Measurements from ENCODE around the gene IGF2R. TPM values are rescaled to one million over a fixed set of nuclear protein-coding genes. Genes with fewer than 3 reads are reported as not detected.

Gene IGF2R
- polyA plus RNA-seq, 1 donor, result 77.3 TPM

GRCh38 chr6:159973406-159973805 lies 4.5 kb downstream of the IGF2R start:
- DNase-seq, result no peak

GRCh38 chr6:159973951-159974350 lies 5.1 kb downstream of the IGF2R start:
- no peak for DNase-seq

- no peak for DNase-seq
Measured at GRCh38 chr6:159974932-159975331, 6.0 kb downstream of the IGF2R start.

- no peak for DNase-seq
Measured at GRCh38 chr6:159976686-159977254, 7.9 kb downstream of the IGF2R start.

- no peak for DNase-seq
Measured at GRCh38 chr6:159977255-159977903, 8.5 kb downstream of the IGF2R start.

- DNase-seq, result no peak
Measured at GRCh38 chr6:159977904-159978268, 9.0 kb downstream of the IGF2R start.

- DNase-seq, result no peak
Measured at GRCh38 chr6:159978291-159979135, 9.6 kb downstream of the IGF2R start.

GRCh38 chr6:159979136-159979874 lies 10.4 kb downstream of the IGF2R start:
- no peak for DNase-seq

GRCh38 chr6:159980474-159980873 lies 11.6 kb downstream of the IGF2R start:
- no peak for DNase-seq

GRCh38 chr6:159981071-159981402 lies 12.2 kb downstream of the IGF2R start:
- DNase-seq, result no peak

- DNase-seq, result no peak
Measured at GRCh38 chr6:159981403-159982245, 12.7 kb downstream of the IGF2R start.

- no peak for DNase-seq
Measured at GRCh38 chr6:159982731-159983506, 14.0 kb downstream of the IGF2R start.

- no peak for DNase-seq
Measured at GRCh38 chr6:159983641-159984080, 14.8 kb downstream of the IGF2R start.

- no peak for DNase-seq
Measured at GRCh38 chr6:159984268-159984786, 15.4 kb downstream of the IGF2R start.

GRCh38 chr6:159985296-159985945 lies 16.5 kb downstream of the IGF2R start:
- DNase-seq, result no peak

GRCh38 chr6:159988983-159989454 lies 20.1 kb downstream of the IGF2R start:
- DNase-seq, result no peak

GRCh38 chr6:159989492-159990480 lies 20.9 kb downstream of the IGF2R start:
- DNase-seq, result no peak

- no peak for DNase-seq
Measured at GRCh38 chr6:159992366-159992765, 23.5 kb downstream of the IGF2R start.

GRCh38 chr6:159995405-159995804 lies 26.5 kb downstream of the IGF2R start:
- no peak for DNase-seq

All from left kidney (tissue), 2 donors.